ENCODE data around the gene NEURL2. TPM values are rescaled to one million over a fixed set of nuclear protein-coding genes. Genes with fewer than 3 reads are reported as not detected.
"Not testable (repeated sequence)": the region's sequence is repeated elsewhere in the genome, so short reads cannot be mapped to it uniquely, and the experiment has no call there.

The NEURL2 gene
- total RNA-seq, 1 donor from 2014 or later = 6.9 TPM

DNA sequence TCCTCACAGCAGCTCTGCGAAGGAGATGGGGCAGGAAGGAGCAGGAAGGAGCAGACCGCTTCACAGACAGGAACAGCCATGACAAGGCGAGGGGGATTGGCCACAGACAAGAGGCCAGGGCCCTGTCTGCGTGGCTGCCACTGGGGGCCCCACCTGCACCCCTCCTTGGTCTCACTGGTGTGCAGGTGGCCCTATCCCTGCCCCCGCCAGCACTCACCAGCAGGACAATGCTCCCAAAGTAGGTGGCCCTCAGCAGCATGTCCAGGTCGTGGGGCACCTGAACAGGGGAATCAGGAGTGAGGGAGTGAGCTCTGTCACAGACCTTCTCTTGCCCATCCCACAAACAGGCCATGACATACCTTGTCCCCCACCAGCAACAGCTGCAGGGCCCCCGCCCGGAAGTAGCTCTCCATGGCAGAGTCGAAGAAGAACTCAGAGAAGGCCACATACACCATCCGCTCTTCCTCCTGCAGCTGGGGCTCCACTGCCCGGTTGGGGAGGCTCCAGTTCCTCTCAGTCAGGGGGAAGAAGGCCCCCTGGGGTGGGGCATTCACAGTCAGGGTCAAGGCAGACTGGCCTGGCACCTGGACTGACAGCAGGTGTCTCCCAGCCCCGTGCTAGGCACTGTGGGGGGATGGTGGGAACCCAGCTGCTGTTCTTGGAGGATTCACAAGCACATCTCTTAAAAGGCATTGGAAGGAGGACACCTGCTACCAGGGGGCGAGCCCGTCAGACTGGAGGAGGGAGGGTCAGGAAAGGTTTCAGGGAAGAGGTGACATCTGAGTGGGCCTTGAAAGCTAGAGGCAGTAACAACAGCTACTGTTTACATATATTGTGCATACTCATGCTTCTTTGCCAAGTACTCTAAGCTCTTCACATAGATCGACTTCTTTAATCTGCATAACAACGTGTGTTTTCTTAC is 13.8 kb upstream of the NEURL2 start:
- TF ChIP-seq, protein P1, sequence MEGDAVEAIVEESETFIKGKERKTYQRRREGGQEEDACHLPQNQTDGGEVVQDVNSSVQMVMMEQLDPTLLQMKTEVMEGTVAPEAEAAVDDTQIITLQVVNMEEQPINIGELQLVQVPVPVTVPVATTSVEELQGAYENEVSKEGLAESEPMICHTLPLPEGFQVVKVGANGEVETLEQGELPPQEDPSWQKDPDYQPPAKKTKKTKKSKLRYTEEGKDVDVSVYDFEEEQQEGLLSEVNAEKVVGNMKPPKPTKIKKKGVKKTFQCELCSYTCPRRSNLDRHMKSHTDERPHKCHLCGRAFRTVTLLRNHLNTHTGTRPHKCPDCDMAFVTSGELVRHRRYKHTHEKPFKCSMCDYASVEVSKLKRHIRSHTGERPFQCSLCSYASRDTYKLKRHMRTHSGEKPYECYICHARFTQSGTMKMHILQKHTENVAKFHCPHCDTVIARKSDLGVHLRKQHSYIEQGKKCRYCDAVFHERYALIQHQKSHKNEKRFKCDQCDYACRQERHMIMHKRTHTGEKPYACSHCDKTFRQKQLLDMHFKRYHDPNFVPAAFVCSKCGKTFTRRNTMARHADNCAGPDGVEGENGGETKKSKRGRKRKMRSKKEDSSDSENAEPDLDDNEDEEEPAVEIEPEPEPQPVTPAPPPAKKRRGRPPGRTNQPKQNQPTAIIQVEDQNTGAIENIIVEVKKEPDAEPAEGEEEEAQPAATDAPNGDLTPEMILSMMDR (conservative IDR thresholded peaks at IDR 0.05; ENCODE audit: low read depth, low read length) = no peak
- H3K4me3 ChIP-seq (ENCODE audit: low read depth, low read length) = no peak overlapping the region
- DNase-seq (ENCODE audit: low read depth) = no peak

DNA sequence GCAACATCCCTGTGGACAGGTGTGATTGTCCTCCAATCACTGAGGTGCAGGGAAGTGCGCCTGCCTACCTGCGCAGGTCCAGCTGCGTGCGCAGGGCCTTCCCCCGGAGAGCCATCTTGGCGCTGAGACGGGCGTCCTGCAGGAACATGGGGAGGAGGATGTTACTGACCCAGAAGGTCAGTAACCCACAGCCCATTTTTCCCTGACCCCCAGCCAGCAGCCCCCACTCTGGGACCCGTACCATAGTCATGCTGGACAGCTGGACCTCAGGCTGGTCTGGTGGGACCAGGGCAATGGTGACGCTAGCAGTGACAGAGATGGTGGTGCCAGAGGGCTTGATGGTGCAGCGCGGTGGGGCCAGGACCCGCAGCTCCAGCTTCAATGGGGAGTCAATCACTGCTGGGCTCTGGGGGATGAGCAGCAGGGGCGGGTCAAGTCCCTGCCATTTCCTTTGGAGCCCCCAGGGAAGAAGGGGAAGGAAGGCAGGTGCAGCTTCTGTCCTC is 11.2 kb upstream of the NEURL2 start:
- H3K4me3 ChIP-seq (ENCODE audit: low read depth, low read length) = no peak overlapping the region
- DNase-seq (ENCODE audit: low read depth) = no peak
- TF ChIP-seq, protein P1 (conservative IDR thresholded peaks at IDR 0.05; ENCODE audit: low read depth, low read length) = no peak

DNA sequence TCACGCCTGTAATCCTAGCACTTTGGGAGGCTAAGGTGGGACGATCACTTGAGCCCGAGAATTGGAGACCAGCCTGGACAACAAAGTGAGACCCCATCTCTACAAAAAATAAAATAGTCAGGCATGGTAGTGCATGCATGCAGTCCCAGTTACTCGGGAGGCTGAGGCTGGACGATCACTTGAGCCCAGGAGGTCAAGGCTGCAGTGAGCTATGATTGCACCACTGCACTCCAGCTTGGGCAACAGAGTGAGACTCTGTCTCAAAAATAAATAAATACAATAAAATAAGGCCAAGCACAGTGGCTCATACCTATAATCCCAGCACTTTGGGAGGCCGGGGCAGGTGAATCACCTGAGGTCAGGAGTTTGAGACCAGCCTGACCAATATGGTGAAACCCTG is 10.3 kb upstream of the NEURL2 start:
- DNase-seq (ENCODE audit: low read depth); H3K4me3 ChIP-seq (ENCODE audit: low read depth, low read length): not testable (repeated sequence)

DNA sequence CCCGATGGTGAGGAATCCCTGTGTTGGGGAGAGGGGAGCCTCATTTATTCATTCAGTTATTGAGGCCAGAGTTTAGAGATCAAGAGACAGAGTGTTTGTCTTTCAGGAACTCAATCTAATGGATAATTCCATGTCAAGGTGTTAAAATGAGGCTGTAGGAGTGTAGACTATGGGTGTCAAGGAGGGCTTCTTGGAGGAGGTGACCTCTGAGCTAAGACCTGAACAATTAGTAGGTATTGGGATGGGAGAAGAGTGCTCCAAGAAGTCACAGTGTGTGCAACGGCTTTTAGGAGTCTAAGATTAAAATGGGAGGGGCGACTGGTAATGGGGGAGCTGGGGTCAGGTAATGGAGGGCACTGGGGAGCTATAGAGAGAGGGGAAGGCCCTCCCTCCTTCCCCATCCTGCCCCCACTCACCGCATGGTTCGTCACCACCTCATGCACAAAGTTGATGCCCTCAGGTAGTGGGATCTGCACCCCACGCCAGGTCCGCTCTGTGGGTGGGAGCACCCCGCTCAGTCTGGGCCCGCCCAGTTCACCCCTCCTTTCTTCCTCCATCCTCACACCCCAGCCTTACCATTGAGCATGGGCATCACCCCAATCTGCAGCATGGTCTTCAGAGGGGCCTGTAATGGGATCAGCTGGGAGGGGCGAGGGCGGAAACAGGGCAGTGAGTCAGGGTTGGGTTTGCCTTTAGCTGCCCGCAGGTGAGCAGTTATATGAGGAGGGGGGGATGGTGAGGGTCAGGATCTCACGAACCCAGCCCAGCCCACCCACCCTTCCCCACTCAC is 8.2 kb upstream of the NEURL2 start:
- no peak for DNase-seq (ENCODE audit: low read depth)
- no peak overlapping the region for H3K4me3 ChIP-seq (ENCODE audit: low read depth, low read length)
- TF ChIP-seq, protein P1 (conservative IDR thresholded peaks at IDR 0.05; ENCODE audit: low read depth, low read length) = no peak

DNA sequence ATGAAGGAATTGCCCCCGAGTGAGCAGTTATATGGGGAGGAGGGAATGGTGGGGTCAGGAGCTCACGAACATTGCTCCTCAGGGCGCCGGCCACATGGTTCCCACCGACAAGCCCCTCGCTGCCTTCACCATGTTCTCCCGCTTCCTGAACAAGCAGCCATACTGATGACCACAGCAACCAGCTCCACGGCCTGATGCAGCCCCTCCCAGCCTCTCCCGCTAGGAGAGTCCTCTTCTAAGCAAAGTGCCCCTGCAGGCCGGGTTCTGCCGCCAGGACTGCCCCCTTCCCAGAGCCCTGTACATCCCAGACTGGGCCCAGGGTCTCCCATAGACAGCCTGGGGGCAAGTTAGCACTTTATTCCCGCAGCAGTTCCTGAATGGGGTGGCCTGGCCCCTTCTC is 7.3 kb upstream of the NEURL2 start:
- DNase-seq (ENCODE audit: low read depth) = no peak
- TF ChIP-seq, protein P1 (conservative IDR thresholded peaks at IDR 0.05; ENCODE audit: low read depth, low read length) = no peak

DNA sequence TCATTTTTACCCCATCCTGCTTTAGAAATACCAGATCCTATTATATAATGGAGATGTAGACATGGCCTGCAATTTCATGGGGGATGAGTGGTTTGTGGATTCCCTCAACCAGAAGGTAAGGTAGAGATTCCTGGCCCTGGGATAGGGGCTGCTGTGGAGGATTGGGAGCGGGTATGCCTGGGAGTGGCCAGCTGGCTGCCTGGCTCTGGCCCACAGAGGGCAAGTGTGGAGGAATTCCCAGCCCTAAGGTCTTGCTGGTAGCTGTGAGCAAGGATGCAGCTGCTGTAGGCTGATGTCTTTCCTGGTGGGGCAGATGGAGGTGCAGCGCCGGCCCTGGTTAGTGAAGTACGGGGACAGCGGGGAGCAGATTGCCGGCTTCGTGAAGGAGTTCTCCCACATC is 6.7 kb upstream of the NEURL2 start:
- TF ChIP-seq, protein P1 (conservative IDR thresholded peaks at IDR 0.05; ENCODE audit: low read depth, low read length) = no peak
- DNase-seq (ENCODE audit: low read depth) = no peak
- H3K4me3 ChIP-seq (ENCODE audit: low read depth, low read length) = no peak overlapping the region

More for the DNA sequence above, 7.3 kb upstream of the NEURL2 start:
- H3K4me3 ChIP-seq (ENCODE audit: low read depth, low read length) = no peak overlapping the region

DNA sequence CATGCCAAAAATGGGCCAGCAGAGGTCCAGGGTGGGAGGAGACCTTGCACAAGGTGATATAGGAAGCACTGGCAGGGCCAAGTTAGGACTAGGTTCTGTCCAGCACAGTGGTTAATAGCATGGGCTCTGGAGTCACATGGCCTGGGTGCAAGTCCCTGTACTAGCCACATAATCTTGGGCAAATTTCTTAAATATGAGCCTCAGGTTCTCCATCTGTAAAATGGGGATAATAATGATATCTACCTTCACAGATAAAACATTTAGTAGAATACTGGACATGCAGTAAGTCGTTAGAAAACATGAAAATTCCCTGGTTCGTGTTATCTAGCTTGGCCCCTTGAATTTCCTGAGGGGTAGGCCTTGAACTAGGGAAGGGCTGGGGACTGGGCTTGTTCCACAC is 6.3 kb upstream of the NEURL2 start:
- DNase-seq (ENCODE audit: low read depth) = no peak
- no peak overlapping the region for H3K4me3 ChIP-seq (ENCODE audit: low read depth, low read length)
- TF ChIP-seq, protein P1 (conservative IDR thresholded peaks at IDR 0.05; ENCODE audit: low read depth, low read length) = no peak
